DND-41 (cell line): ENCODE data around the gene PLEKHJ1.

Experiments used
- ATAC-seq: fragments of 200-7000 bp; cut with Tn5 transposase; 3 replicates; pipeline ENCODE4 v1.9.1; 2021; ENCODE audit warnings: low read depth; ENCODE audit not compliant: insufficient read depth
- DNase-seq: peaks from one replicate; pipeline ENCODE4 v3.0.0-alpha.2; 2020
- H2AFZ ChIP-seq: 2 replicates; pipeline ENCODE4 v1.6.0; 2012; ENCODE audit warnings: low read depth, low read length
- H3K27ac ChIP-seq: 2 replicates; pipeline ENCODE4 v1.5.1; 2012; ENCODE audit warnings: low read length, inconsistent platforms
- H3K27me3 ChIP-seq: fragments of 200-600 bp; sonication (generic); 2 replicates; pipeline ENCODE4 v1.6.0; 2012; ENCODE audit warnings: low read length, mild to moderate bottlenecking, inconsistent platforms; ENCODE audit not compliant: insufficient read depth, poor library complexity
- H3K36me3 ChIP-seq: 2 replicates; pipeline ENCODE4 v1.5.1; 2012; ENCODE audit warnings: low read length, inconsistent platforms; ENCODE audit not compliant: insufficient read depth
- H3K4me1 ChIP-seq: 2 replicates; pipeline ENCODE4 v1.5.1; 2012; ENCODE audit warnings: mild to moderate bottlenecking, low read length; ENCODE audit not compliant: insufficient read depth
- H3K4me2 ChIP-seq: 2 replicates; pipeline ENCODE4 v1.6.0; 2012; ENCODE audit warnings: mild to moderate bottlenecking, moderate library complexity, low read length, inconsistent platforms; ENCODE audit not compliant: insufficient read depth
- H3K4me3 ChIP-seq, 2 experiments: fragments of 200-600 bp in 1 of 2; shearing (Covaris generic) in 1 of 2; 2 replicates each; pipeline ENCODE4 v1.5.1; 2012 to 2016; ENCODE audit warnings: inconsistent platforms in 2 of 2, low read length in 2 of 2, mild to moderate bottlenecking in 2 of 2, low read depth in 1 of 2, moderate library complexity in 1 of 2
- H3K79me2 ChIP-seq: 2 replicates; pipeline ENCODE4 v1.6.0; 2012; ENCODE audit warnings: low read length, inconsistent platforms; ENCODE audit not compliant: insufficient read depth
- H3K9ac ChIP-seq: 2 replicates; pipeline ENCODE4 v1.6.0; 2012; ENCODE audit warnings: low read depth, mild to moderate bottlenecking, inconsistent platforms, low read length, moderate library complexity
- H3K9me3 ChIP-seq: 2 replicates; pipeline ENCODE4 v1.5.1; 2012; ENCODE audit warnings: low read length, moderate library complexity, mild to moderate bottlenecking, inconsistent platforms; ENCODE audit not compliant: insufficient read depth, severe bottlenecking
- H4K20me1 ChIP-seq: 2 replicates; pipeline ENCODE4 v1.6.0; 2012; ENCODE audit warnings: low read length; ENCODE audit not compliant: insufficient read depth
- EZH2 ChIP-seq: IDR thresholded peaks from 3 replicates; pipeline ENCODE4 v1.6.1; 2012; ENCODE audit warnings: borderline replicate concordance, low read depth, mild to moderate bottlenecking, moderate library complexity, low read length, inconsistent platforms; ENCODE audit not compliant: severe bottlenecking
- TF ChIP-seq, protein P1 (sequence below): IDR thresholded peaks from 2 replicates; pipeline ENCODE4 v1.5.1; 2012; ENCODE audit warnings: borderline replicate concordance, low read length, moderate library complexity, mild to moderate bottlenecking; ENCODE audit not compliant: poor library complexity, severe bottlenecking; ENCODE audit errors: extremely low read depth

PLEKHJ1 gene

DNA sequence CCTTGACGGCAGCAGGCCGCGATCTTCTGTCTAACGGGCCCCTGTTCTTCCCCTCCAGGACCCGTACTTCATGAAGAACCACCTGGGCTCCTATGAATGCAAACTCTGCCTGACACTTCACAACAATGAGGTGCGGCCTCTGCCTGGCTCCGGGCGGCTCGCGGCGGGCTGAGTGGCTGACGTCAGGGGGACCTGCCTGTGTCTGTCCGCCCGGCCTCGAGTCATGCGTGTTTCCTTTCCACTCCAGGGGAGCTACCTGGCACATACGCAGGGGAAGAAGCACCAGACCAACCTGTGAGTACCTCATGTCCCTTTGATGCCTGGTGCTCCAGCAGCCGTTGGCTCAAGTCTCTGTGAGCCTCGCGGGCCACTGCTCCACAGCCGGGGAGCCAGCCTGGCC is 8.4 kb upstream of the PLEKHJ1 start:
- H3K27me3 ChIP-seq, result no peaks in the 10 kb centered on the region
- peaks cover 97% of the 10 kb centered on the region for H3K36me3 ChIP-seq
- no peaks in the 10 kb centered on the region for H3K9me3 ChIP-seq
- H3K9ac ChIP-seq, result no peak overlapping the region
- DNase-seq (no peak), ATAC-seq (no peak)
- TF ChIP-seq EZH2, result no peak
- TF ChIP-seq, protein P1, sequence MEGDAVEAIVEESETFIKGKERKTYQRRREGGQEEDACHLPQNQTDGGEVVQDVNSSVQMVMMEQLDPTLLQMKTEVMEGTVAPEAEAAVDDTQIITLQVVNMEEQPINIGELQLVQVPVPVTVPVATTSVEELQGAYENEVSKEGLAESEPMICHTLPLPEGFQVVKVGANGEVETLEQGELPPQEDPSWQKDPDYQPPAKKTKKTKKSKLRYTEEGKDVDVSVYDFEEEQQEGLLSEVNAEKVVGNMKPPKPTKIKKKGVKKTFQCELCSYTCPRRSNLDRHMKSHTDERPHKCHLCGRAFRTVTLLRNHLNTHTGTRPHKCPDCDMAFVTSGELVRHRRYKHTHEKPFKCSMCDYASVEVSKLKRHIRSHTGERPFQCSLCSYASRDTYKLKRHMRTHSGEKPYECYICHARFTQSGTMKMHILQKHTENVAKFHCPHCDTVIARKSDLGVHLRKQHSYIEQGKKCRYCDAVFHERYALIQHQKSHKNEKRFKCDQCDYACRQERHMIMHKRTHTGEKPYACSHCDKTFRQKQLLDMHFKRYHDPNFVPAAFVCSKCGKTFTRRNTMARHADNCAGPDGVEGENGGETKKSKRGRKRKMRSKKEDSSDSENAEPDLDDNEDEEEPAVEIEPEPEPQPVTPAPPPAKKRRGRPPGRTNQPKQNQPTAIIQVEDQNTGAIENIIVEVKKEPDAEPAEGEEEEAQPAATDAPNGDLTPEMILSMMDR, result no peak
- H4K20me1 ChIP-seq, result peaks cover 94% of the 10 kb centered on the region
- H3K79me2 ChIP-seq, result peaks cover 69% of the 10 kb centered on the region
- no peak overlapping the region for H3K27ac ChIP-seq
- peaks cover 25% of the 10 kb centered on the region for H3K4me1 ChIP-seq
- H3K4me3 ChIP-seq, result no peak overlapping the region
- no peak overlapping the region for H2AFZ ChIP-seq
- no peak overlapping the region for H3K4me2 ChIP-seq

DNA sequence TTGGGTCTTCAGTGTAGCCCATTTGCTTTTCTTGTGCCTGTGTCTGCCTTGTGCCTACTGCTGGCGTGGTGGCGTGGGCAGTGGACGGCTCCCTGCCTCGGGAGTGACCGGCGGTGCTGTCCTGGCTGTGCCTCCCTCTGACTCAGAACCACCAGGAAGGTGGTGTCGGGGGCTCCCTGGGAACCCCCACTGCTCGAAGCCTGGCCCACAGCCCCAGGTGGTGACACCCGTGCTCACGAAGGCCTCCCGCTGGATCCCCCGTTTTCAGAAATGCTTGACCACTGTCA is 7.9 kb upstream of the PLEKHJ1 start:
- Histone ChIP-seq H4K20me1 (peaks cover 90% of the 10 kb centered on the region), H3K4me2 (no peak overlapping the region), H3K36me3 (peaks cover 93% of the 10 kb centered on the region), H3K27me3 (no peaks in the 10 kb centered on the region), H2AFZ (no peak overlapping the region), H3K9ac (no peak overlapping the region), H3K4me3 (no peak overlapping the region), H3K9me3 (no peaks in the 10 kb centered on the region), H3K4me1 (peaks cover 29% of the 10 kb centered on the region), H3K27ac (no peak overlapping the region), H3K79me2 (peaks cover 73% of the 10 kb centered on the region)
- TF ChIP-seq, protein P1, result no peak
- TF ChIP-seq EZH2, result no peak
- no peak for ATAC-seq
- DNase-seq, result no peak

DNA sequence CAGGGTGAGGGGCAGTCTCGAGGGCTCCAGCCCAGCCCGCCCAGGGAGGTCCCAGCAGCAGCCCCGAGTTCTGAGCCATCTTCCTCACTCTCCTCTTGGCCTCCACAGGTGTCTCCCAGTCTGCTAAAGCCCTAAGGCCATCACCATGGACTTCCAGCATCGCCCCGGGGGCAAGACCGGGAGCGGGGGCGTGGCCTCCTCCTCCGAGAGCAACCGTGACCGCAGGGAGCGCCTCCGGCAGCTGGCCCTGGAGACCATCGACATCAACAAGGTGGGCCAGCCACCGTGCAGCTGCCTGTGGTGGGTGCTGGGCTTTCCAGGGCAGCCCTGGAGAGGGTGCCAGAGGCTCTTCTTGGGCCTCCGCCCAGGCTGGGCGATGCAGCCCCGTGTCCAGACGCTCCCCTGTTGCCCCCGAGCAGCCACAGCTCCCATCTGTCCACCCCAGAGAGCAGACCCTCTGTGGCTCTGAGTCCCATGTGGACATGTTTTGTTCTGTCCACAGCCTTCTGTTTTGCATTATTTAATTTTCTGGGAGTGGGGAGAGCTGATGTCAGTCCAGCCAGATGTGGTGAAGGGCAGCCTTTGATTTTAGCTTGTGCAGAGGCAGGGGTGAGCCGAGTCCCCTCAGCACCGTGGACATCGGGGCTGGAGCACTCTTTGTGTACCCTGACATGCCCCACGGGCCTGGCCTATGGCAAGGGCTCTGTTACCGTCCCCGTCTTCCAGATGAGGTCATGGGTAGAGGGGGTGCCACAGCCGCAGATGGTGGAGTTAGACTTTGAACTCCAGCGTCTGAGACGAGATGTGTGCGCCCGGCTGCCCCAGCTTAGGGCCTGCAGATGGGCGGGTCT is 7.4 kb upstream of the PLEKHJ1 start:
- Histone ChIP-seq H2AFZ (no peak overlapping the region), H3K4me3 (no peak overlapping the region), H3K4me1 (peaks cover 35% of the 10 kb centered on the region), H3K79me2 (peaks cover 79% of the 10 kb centered on the region), H3K4me2 (no peak overlapping the region), H3K27ac (no peak overlapping the region), H3K27me3 (no peaks in the 10 kb centered on the region), H4K20me1 (peaks cover 90% of the 10 kb centered on the region), H3K36me3 (peaks cover 91% of the 10 kb centered on the region), H3K9ac (no peak overlapping the region), H3K9me3 (no peaks in the 10 kb centered on the region)
- DNase-seq (no peak), ATAC-seq (no peak)
- TF ChIP-seq, protein P1, result no peak
- TF ChIP-seq EZH2, result no peak

DNA sequence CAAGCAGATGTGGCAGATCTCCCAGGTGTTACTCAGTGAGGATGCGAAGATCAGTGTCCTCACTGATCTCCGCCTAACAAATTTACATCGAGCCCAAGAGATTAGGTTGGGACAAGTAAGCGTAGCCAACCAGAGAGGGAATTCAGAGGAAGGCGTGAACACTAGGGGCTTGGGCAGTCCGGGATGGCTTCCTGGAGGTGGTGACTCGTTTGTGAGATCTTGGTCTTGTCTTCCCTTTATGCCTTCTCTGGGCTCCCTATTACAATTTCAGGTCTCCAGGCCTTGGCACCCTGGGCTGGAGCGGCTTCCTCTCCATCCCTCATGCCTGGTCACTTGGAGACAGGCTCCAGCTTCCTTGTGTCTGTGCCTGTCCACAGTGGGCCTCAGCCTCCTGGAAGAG is 6.7 kb upstream of the PLEKHJ1 start:
- Histone ChIP-seq H3K36me3 (peaks cover 91% of the 10 kb centered on the region), H3K9ac (no peak overlapping the region)

More for the DNA sequence above, 6.7 kb upstream of the PLEKHJ1 start:
- ATAC-seq, result no peak
- no peak for DNase-seq
- Histone ChIP-seq H3K4me3 (no peak overlapping the region), H2AFZ (no peak overlapping the region), H3K9me3 (no peaks in the 10 kb centered on the region), H4K20me1 (peaks cover 93% of the 10 kb centered on the region), H3K27me3 (no peaks in the 10 kb centered on the region), H3K4me2 (no peak overlapping the region), H3K79me2 (peaks cover 86% of the 10 kb centered on the region), H3K27ac (no peak overlapping the region), H3K4me1 (peaks cover 42% of the 10 kb centered on the region)
- TF ChIP-seq EZH2, result no peak
- TF ChIP-seq, protein P1, result no peak
